ENCODE data around the gene SUGCT.

SUGCT gene

GRCh38 chr7:40316176-40316575 lies 181.4 kb downstream of the SUGCT start:
- Histone ChIP-seq H3K9me2 (replicated peaks; ENCODE audit: low read depth, low read length) (no peaks in the 10 kb centered on the region), H3K9me3 (ENCODE audit: insufficient read depth, low read depth, low read length) (no peaks in the 10 kb centered on the region), H3K9ac (ENCODE audit: low read depth, low read length, poor library complexity, severe bottlenecking) (no peak overlapping the region), H3F3A (ENCODE audit: low read depth) (no peaks in the 10 kb centered on the region), H3K4me2 (ENCODE audit: low read depth, low read length, poor library complexity, severe bottlenecking) (no peak overlapping the region), H3K4me1 (ENCODE audit: insufficient read depth, low read length, poor library complexity, severe bottlenecking) (no peaks in the 10 kb centered on the region), H3K27me3 (ENCODE audit: insufficient read depth, low read length, poor library complexity, severe bottlenecking) (no peaks in the 10 kb centered on the region), H2AFZ (ENCODE audit: low read length) (no peak overlapping the region), H3K36me3 (ENCODE audit: insufficient read depth, low read length) (no peaks in the 10 kb centered on the region), H3K4me3 (ENCODE audit: low read length, poor library complexity, severe bottlenecking) (no peak overlapping the region), H4K20me1 (ENCODE audit: insufficient read depth, low read length, poor library complexity, severe bottlenecking) (no peaks in the 10 kb centered on the region), H3K79me2 (ENCODE audit: insufficient read depth, low read length) (no peaks in the 10 kb centered on the region)
- TF ChIP-seq EZH2phosphoT487 (IDR thresholded peaks at IDR 0.05; ENCODE audit: borderline replicate concordance) = no peak
- TF ChIP-seq CTCF (conservative IDR thresholded peaks at IDR 0.05; ENCODE audit: low read length) = no peak

GRCh38 chr7:40324914-40325313 lies 190.1 kb downstream of the SUGCT start:
- TF ChIP-seq CTCF (conservative IDR thresholded peaks at IDR 0.05; ENCODE audit: low read length) = no peak
- TF ChIP-seq EZH2phosphoT487 (IDR thresholded peaks at IDR 0.05; ENCODE audit: borderline replicate concordance) = no peak
- Histone ChIP-seq H3K36me3 (ENCODE audit: insufficient read depth, low read length) (no peaks in the 10 kb centered on the region), H3K9ac (ENCODE audit: low read depth, low read length, poor library complexity, severe bottlenecking) (no peak overlapping the region), H2AFZ (ENCODE audit: low read length) (no peak overlapping the region), H4K20me1 (ENCODE audit: insufficient read depth, low read length, poor library complexity, severe bottlenecking) (no peaks in the 10 kb centered on the region), H3F3A (ENCODE audit: low read depth) (no peaks in the 10 kb centered on the region), H3K9me2 (replicated peaks; ENCODE audit: low read depth, low read length) (no peaks in the 10 kb centered on the region), H3K4me3 (ENCODE audit: low read length, poor library complexity, severe bottlenecking) (no peak overlapping the region), H3K79me2 (ENCODE audit: insufficient read depth, low read length) (no peaks in the 10 kb centered on the region), H3K4me2 (ENCODE audit: low read depth, low read length, poor library complexity, severe bottlenecking) (no peak overlapping the region), H3K27me3 (ENCODE audit: insufficient read depth, low read length, poor library complexity, severe bottlenecking) (no peaks in the 10 kb centered on the region), H3K9me3 (ENCODE audit: insufficient read depth, low read depth, low read length) (no peaks in the 10 kb centered on the region), H3K4me1 (ENCODE audit: insufficient read depth, low read length, poor library complexity, severe bottlenecking) (no peaks in the 10 kb centered on the region)

- Histone ChIP-seq H3K4me1 (ENCODE audit: insufficient read depth, low read length, poor library complexity, severe bottlenecking) (no peaks in the 10 kb centered on the region), H4K20me1 (ENCODE audit: insufficient read depth, low read length, poor library complexity, severe bottlenecking) (no peaks in the 10 kb centered on the region), H3K4me3 (ENCODE audit: low read length, poor library complexity, severe bottlenecking) (no peak overlapping the region), H3K36me3 (ENCODE audit: insufficient read depth, low read length) (no peaks in the 10 kb centered on the region), H3K4me2 (ENCODE audit: low read depth, low read length, poor library complexity, severe bottlenecking) (no peak overlapping the region), H3K9ac (ENCODE audit: low read depth, low read length, poor library complexity, severe bottlenecking) (no peak overlapping the region), H2AFZ (ENCODE audit: low read length) (no peak overlapping the region), H3F3A (ENCODE audit: low read depth) (no peaks in the 10 kb centered on the region), H3K79me2 (ENCODE audit: insufficient read depth, low read length) (no peaks in the 10 kb centered on the region), H3K9me3 (ENCODE audit: insufficient read depth, low read depth, low read length) (no peaks in the 10 kb centered on the region), H3K27me3 (ENCODE audit: insufficient read depth, low read length, poor library complexity, severe bottlenecking) (no peaks in the 10 kb centered on the region), H3K9me2 (replicated peaks; ENCODE audit: low read depth, low read length) (no peaks in the 10 kb centered on the region)
- TF ChIP-seq EZH2phosphoT487 (IDR thresholded peaks at IDR 0.05; ENCODE audit: borderline replicate concordance) (no peak), CTCF (conservative IDR thresholded peaks at IDR 0.05; ENCODE audit: low read length) (no peak)
Measured at GRCh38 chr7:40327113-40327512, 192.3 kb downstream of the SUGCT start.
